Measurements from ENCODE around the gene RPA3. TPM values are rescaled to one million over a fixed set of nuclear protein-coding genes. Genes with fewer than 3 reads are reported as not detected.

Gene RPA3
- total RNA-seq, 4 donors from 2014 or later, result 5.3 to 19.2 (median 18.6) TPM

DNA sequence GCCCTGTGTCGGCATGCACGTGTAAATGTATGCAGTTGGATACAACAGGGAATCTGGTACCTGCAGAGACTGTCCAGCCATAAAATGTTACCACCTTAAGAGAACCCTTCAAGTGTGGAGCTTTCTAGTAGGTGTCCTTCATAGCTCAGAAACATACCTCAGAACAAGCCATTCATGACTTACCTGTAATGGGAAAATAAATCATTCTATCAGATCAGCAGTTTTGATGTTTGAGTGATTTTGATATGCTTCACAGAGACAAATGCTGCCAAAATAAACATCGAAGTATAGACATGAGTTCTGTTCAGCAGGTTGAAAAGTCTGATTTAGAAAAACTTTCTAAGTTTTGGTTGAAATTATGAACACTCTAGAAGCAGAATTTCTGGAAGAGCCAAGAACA is 111.4 kb downstream of the RPA3 start:
- Histone ChIP-seq H3K36me3 (no peaks in the 10 kb centered on the region), H3K4me1 (no peaks in the 10 kb centered on the region), H3K9me3 (no peaks in the 10 kb centered on the region), H3K4me3 (no peak overlapping the region), H3K27me3 (no peaks in the 10 kb centered on the region), H3K27ac (no peak overlapping the region)
- intact Hi-C loops (cut with DNase I; ENCODE audit: low total_unique reads), result no loop called here
- no peak for DNase-seq
- TF ChIP-seq, protein P1, sequence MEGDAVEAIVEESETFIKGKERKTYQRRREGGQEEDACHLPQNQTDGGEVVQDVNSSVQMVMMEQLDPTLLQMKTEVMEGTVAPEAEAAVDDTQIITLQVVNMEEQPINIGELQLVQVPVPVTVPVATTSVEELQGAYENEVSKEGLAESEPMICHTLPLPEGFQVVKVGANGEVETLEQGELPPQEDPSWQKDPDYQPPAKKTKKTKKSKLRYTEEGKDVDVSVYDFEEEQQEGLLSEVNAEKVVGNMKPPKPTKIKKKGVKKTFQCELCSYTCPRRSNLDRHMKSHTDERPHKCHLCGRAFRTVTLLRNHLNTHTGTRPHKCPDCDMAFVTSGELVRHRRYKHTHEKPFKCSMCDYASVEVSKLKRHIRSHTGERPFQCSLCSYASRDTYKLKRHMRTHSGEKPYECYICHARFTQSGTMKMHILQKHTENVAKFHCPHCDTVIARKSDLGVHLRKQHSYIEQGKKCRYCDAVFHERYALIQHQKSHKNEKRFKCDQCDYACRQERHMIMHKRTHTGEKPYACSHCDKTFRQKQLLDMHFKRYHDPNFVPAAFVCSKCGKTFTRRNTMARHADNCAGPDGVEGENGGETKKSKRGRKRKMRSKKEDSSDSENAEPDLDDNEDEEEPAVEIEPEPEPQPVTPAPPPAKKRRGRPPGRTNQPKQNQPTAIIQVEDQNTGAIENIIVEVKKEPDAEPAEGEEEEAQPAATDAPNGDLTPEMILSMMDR (IDR thresholded peaks at IDR 0.05), result no peak
- no peak for TF ChIP-seq POLR2A (IDR thresholded peaks at IDR 0.05)

DNA sequence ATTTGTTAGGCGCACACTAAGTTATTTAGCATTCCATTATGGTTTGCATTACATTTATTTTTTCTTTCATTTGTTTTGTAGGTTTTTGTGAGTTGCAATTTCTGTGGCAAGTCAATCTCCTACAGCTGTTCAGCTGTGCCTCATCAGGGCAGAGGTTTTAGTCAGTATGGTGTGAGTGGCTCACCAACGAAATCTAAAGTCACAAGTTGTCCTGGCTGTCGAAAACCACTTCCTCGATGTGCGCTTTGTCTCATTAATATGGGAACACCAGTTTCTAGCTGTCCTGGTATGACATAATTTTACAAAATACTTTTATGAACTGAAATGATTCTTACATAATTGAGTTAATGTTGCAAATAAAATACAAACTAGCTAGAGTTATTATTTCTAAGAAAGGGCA is 122.2 kb downstream of the RPA3 start:
- TF ChIP-seq, protein P1 (IDR thresholded peaks at IDR 0.05), result no peak
- no peak for TF ChIP-seq POLR2A (IDR thresholded peaks at IDR 0.05)
- Histone ChIP-seq H3K9me3 (no peaks in the 10 kb centered on the region), H3K4me3 (no peak overlapping the region), H3K27me3 (no peaks in the 10 kb centered on the region), H3K27ac (no peak overlapping the region), H3K36me3 (no peaks in the 10 kb centered on the region), H3K4me1 (no peaks in the 10 kb centered on the region)
- DNase-seq, result no peak
- intact Hi-C loops (cut with DNase I; ENCODE audit: low total_unique reads), result no loop called here

- no peak overlapping the region for H3K4me3 ChIP-seq
- H3K9me3 ChIP-seq, result no peaks in the 10 kb centered on the region
- intact Hi-C loops (cut with DNase I; ENCODE audit: low total_unique reads), result no loop called here
- DNase-seq, result no peak
- H3K4me1 ChIP-seq, result no peaks in the 10 kb centered on the region
- TF ChIP-seq, protein P1 (IDR thresholded peaks at IDR 0.05), result peak in 1 of 4 experiments; percentile 31
- no peak for TF ChIP-seq POLR2A (IDR thresholded peaks at IDR 0.05)
- no peak overlapping the region for H3K27ac ChIP-seq
- no peaks in the 10 kb centered on the region for H3K36me3 ChIP-seq
- no peaks in the 10 kb centered on the region for H3K27me3 ChIP-seq
Measured at GRCh38 chr7:7595451-7595850, 123.0 kb downstream of the RPA3 start.

Other genes starting within 250 kb of the RPA3 start
- gene COL28A1, start 182.7 kb downstream of the RPA3 start, total RNA-seq, result 1 to 10 TPM in 2 of 4 donors, under 1 TPM in 2; 0.26 to 6.8 (median 1.7) TPM
- gene MIOS, start 151.7 kb downstream of the RPA3 start, total RNA-seq, result 100 to 1,000 TPM in 1 of 4 donors, 10 to 100 TPM in 3; 13.2 to 124 (median 28.5) TPM
- gene UMAD1, start 77.9 kb downstream of the RPA3 start, total RNA-seq, result 10 to 100 TPM in 3 of 4 donors, 1 to 10 TPM in 1; 1.3 to 32.9 (median 15.3) TPM

All from uterus (tissue), 4 donors.